RPMI7951 (cell line): Measurements from ENCODE around the gene RNF215. TPM values are rescaled to one million over a fixed set of nuclear protein-coding genes. Genes with fewer than 3 reads are reported as not detected.

Experiments used
- DNase-seq: peaks from one replicate; pipeline ENCODE4 v3.0.0-alpha.2; 2012; ENCODE audit warnings: low read depth
- total RNA-seq: library from RNA; depleted of rRNA; stranded (reverse); fragments of >200 nt; shearing (Covaris generic); gene quantifications from 2 replicates; pipeline ENCODE4 v1.2.3, GENCODE V29; 2014; rRNA removed

RNF215 gene
- total RNA-seq, 1 experiment from 2014 or later = 10.0 TPM

DNA sequence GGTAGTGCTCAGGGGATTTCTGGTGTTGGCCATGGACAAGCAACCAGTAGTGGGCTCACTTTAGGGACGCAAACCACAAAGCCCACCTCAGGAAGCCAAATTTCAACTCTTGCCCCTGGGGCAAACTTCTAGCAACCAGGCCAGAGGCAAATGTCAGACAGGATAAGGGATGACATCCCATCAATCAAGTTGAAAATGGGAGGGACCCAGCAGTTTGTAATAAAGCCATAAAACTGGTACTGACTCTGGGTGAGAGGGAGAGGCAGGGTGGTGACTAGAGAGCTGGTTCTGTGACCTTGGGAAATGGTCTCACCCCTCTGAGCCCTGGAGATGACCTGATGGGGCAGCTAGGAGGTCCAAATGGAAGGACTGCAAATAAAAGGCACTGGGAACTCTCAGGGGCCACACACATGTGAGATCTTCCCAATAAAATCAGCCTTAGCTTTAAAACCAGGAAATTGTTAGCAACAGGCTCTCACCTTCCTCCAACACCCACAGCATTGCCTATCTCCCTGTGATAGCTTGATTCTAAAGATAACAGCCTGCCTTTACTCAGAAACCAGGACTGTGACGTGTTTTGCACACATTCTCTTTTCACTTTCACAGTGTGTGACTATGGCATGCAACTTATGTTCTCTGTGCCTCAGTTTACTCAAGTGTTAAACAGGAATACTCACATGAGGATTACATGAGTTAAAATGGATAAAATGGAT is 54.1 kb downstream of the RNF215 start:
- no peak for DNase-seq

DNA sequence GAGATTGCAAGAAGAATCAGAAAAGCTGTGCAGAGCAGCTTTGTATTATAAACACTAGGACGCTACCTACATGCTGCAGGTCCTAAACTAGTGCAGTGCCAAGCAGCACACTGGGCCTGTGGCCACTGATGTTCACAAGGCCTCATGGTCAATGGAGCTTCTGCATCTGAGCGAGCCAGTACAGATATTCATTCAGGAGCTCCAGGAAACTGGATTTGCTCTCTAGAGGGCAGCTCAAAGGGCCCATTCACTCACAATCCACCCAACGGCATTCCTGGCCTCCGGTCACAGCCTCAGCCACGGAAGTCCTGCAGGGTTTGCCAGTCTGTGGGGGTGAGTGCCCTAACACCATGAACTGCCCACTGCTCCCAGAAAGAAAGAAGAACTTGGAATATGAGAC is 54.7 kb downstream of the RNF215 start:
- DNase-seq = no peak

Other genes starting within 250 kb of the RNF215 start
- gene LIF, start 140.7 kb downstream of the RNF215 start, total RNA-seq = 3.1 and 4.1 TPM in 2 replicates
- gene OSM, start 120.6 kb downstream of the RNF215 start, total RNA-seq = not detected in 2 replicates
- gene CASTOR1, start 97.9 kb downstream of the RNF215 start, total RNA-seq = 9.6 and 16.6 TPM in 2 replicates
- 18.5 and 23.2 TPM in 2 replicates for gene TBC1D10A, start 60.5 kb downstream of the RNF215 start, total RNA-seq
- gene SF3A1, start 30.5 kb downstream of the RNF215 start, total RNA-seq = 16.3 and 33.9 TPM in 2 replicates
- 1.8 and 2.9 TPM in 2 replicates for gene CCDC157, start 30.4 kb downstream of the RNF215 start, total RNA-seq
- 9.7 and 15.3 TPM in 2 replicates for gene SEC14L2, start 9.6 kb upstream of the RNF215 start, total RNA-seq
- 40.4 and 66.1 TPM in 2 replicates for gene MTFP1, start 38.4 kb upstream of the RNF215 start, total RNA-seq
- not detected in 2 replicates for gene SEC14L3, start 84.6 kb upstream of the RNF215 start, total RNA-seq
- gene SEC14L4, start 118.3 kb upstream of the RNF215 start, total RNA-seq = 0.29 and 0.48 TPM in 2 replicates
- gene SEC14L6, start 159.3 kb upstream of the RNF215 start, total RNA-seq = not detected in 2 replicates
- gene GAL3ST1, start 187.3 kb upstream of the RNF215 start, total RNA-seq = not detected in 2 replicates
- 56.8 and 64.3 TPM in 2 replicates for gene PES1, start 204.5 kb upstream of the RNF215 start, total RNA-seq
- gene TCN2, start 219.8 kb upstream of the RNF215 start, total RNA-seq = 11.7 and 15.4 TPM in 2 replicates
- 8.2 and 12.9 TPM in 2 replicates for gene SLC35E4, start 248.4 kb upstream of the RNF215 start, total RNA-seq